HCT116 (cell line): ENCODE measurements around the gene WDR17. TPM values are rescaled to one million over a fixed set of nuclear protein-coding genes. Genes with fewer than 3 reads are reported as not detected.

Experiments used
- ATAC-seq: fragments of 200-7000 bp; cut with Tn5 transposase; 2 replicates; pipeline ENCODE4 v1.9.1; 2020; ENCODE audit warnings: mild to moderate bottlenecking, moderate library complexity
- BruUV-seq: library from RNA; stranded (reverse); fragments of 400-500 nt; replicated peaks from 2 replicates; lab custom pipeline; 2021; lab: Mats Ljungman, UMichigan
- CTCF ChIA-PET: fragments of 300-600 bp; sonication (Branson Sonifier 250); formaldehyde crosslinking; loops from one replicate; lab custom pipeline; 2021; ENCODE audit warnings: antibody characterized with exemption; lab: Charles Lee
- POLR2A ChIA-PET: fragments of 300-600, 350-600 bp; sonication (Branson Sonifier 250); formaldehyde crosslinking; loops from one replicate; lab custom pipeline; 2021; ENCODE audit warnings: antibody characterized with exemption; lab: Charles Lee
- RAD21 ChIA-PET, 2 experiments: fragments of 300-600 bp; sonication (Branson Sonifier 250); formaldehyde crosslinking; loops; one replicate each; lab custom pipeline; 2023; ENCODE audit warnings: low total read pairs in 2 of 2; ENCODE audit not compliant: uncharacterized antibody in 2 of 2, unreplicated experiment in 2 of 2, low non-redundant PET in 1 of 2; lab: Charles Lee
- DNase-seq: peaks from one replicate; pipeline ENCODE4 v3.0.0-alpha.2; 2010; ENCODE audit warnings: low read depth, low spot score
- H2AFZ ChIP-seq: fragments of 200-600 bp; shearing (Covaris generic), sonication (generic); 2 replicates; pipeline ENCODE4 v1.6.1; 2017; ENCODE audit warnings: low read depth, mixed run types, mixed read lengths, antibody characterized with exemption, low read length; ENCODE audit not compliant: poor library complexity, severe bottlenecking
- H3K27ac ChIP-seq: 2 replicates; pipeline ENCODE4 v1.5.1; 2012; ENCODE audit warnings: low read depth, low read length
- H3K27me3 ChIP-seq: fragments of 200-600 bp; sonication (generic); 2 replicates; pipeline ENCODE4 v1.6.1; 2016; ENCODE audit warnings: mixed run types, low read length, mixed read lengths; ENCODE audit not compliant: insufficient read depth
- H3K36me3 ChIP-seq, 2 experiments: fragments of 200-500 bp in 1 of 2; fragments of 200-600 bp in 1 of 2; sonication (Bioruptor generic) in 1 of 2; sonication (generic) in 1 of 2; 2 replicates each; pipeline versions ENCODE4 v1.5.1 to v1.6.1; 2014 to 2016; ENCODE audit warnings: low read length in 2 of 2, inconsistent platforms in 1 of 2, mixed read lengths in 1 of 2, mixed run types in 1 of 2; ENCODE audit not compliant: insufficient read depth in 2 of 2, control insufficient read depth in 1 of 2
- H3K4me1 ChIP-seq, 2 experiments: fragments of 200-600 bp in 1 of 2; sonication (generic) in 1 of 2; 2 replicates each; pipeline versions ENCODE4 v1.5.1 to v1.6.1; 2012 to 2017; ENCODE audit warnings: low read length in 2 of 2, inconsistent platforms in 1 of 2, mild to moderate bottlenecking in 1 of 2, mixed read lengths in 1 of 2, mixed run types in 1 of 2, moderate library complexity in 1 of 2; ENCODE audit not compliant: insufficient read depth in 2 of 2, control insufficient read depth in 1 of 2
- H3K4me2 ChIP-seq: fragments of 200-600 bp; sonication (generic); 2 replicates; pipeline ENCODE4 v1.6.1; 2017; ENCODE audit warnings: mixed run types, low read length, mixed read lengths
- H3K4me3 ChIP-seq, 2 experiments: fragments of 200-600 bp in 1 of 2; sonication (generic) in 1 of 2; replicated peaks in 1 of 2; 2 replicates each; pipeline ENCODE4 v1.5.1; 2011 to 2016; ENCODE audit warnings: low read length in 2 of 2, control low read depth in 1 of 2, low read depth in 1 of 2, mild to moderate bottlenecking in 1 of 2, mixed read lengths in 1 of 2, mixed run types in 1 of 2
- H3K79me2 ChIP-seq: fragments of 200-600 bp; sonication (generic); 2 replicates; pipeline ENCODE4 v1.6.1; 2017; ENCODE audit warnings: mild to moderate bottlenecking, mixed run types, low read length, moderate library complexity, mixed read lengths; ENCODE audit not compliant: insufficient read depth
- H3K9ac ChIP-seq: fragments of 200-600 bp; sonication (generic); 2 replicates; pipeline ENCODE4 v1.6.1; 2016; ENCODE audit warnings: low read length, mixed read lengths
- H3K9me2 ChIP-seq: fragments of 200-600 bp; sonication (generic), shearing (Covaris generic); 2 replicates; pipeline ENCODE4 v1.6.1; 2017; ENCODE audit warnings: mixed run types, mild to moderate bottlenecking, moderate library complexity; ENCODE audit not compliant: insufficient read depth
- H3K9me3 ChIP-seq, 2 experiments: fragments of 200-500 bp in 1 of 2; fragments of 200-600 bp in 1 of 2; sonication (Bioruptor generic) in 1 of 2; sonication (generic) in 1 of 2; 2 replicates each; pipeline ENCODE4 v1.6.1; 2014 to 2017; ENCODE audit warnings: low read length in 2 of 2, mixed read lengths in 2 of 2, inconsistent platforms in 1 of 2, low read depth in 1 of 2, mild to moderate bottlenecking in 1 of 2, mixed run types in 1 of 2, moderate library complexity in 1 of 2; ENCODE audit not compliant: control insufficient read depth in 1 of 2, insufficient read depth in 1 of 2
- H4K20me1 ChIP-seq: fragments of 200-600 bp; sonication (generic), shearing (Covaris generic); 2 replicates; pipeline ENCODE4 v1.6.1; 2017; ENCODE audit warnings: mixed run types, mild to moderate bottlenecking, moderate library complexity; ENCODE audit not compliant: insufficient read depth
- CBX3 ChIP-seq: IDR thresholded peaks from 2 replicates; pipeline ENCODE4 v1.6.1; 2012; ENCODE audit warnings: low read depth
- CEBPB ChIP-seq: IDR thresholded peaks from 2 replicates; pipeline ENCODE4 v1.6.1; 2012; ENCODE audit warnings: low read depth
- CTCF ChIP-seq, 3 experiments: fragments of 200-600 bp in 1 of 3; sonication (generic) in 1 of 3; IDR thresholded peaks in 2 of 3; conservative IDR thresholded peaks in 1 of 3; 2 replicates each; pipeline ENCODE4 v1.5.1; 2012 to 2017; ENCODE audit warnings: low read depth in 2 of 3, low read length in 2 of 3, antibody characterized with exemption in 1 of 3, borderline replicate concordance in 1 of 3, control low read depth in 1 of 3, mild to moderate bottlenecking in 1 of 3, mixed read lengths in 1 of 3, mixed run types in 1 of 3, moderate library complexity in 1 of 3; ENCODE audit not compliant: insufficient read depth in 1 of 3
- EGR1 ChIP-seq: IDR thresholded peaks from 2 replicates; pipeline ENCODE4 v1.6.1; 2012; ENCODE audit warnings: low read depth
- ELF1 ChIP-seq: IDR thresholded peaks from 2 replicates; pipeline ENCODE4 v1.6.1; 2012; ENCODE audit warnings: low read depth, borderline replicate concordance
- EZH2 ChIP-seq: fragments of 200-600 bp; sonication (generic); IDR thresholded peaks from 2 replicates; pipeline ENCODE4 v1.6.1; 2017; ENCODE audit warnings: antibody characterized with exemption, mixed run types
- EZH2phosphoT487 ChIP-seq: fragments of 200-600 bp; IDR thresholded peaks from 2 replicates; pipeline ENCODE4 v1.6.1; 2018; ENCODE audit warnings: antibody characterized with exemption, borderline replicate concordance
- FOSL1 ChIP-seq: IDR thresholded peaks from 2 replicates; pipeline ENCODE4 v1.6.1; 2012; ENCODE audit warnings: low read depth
- JUND ChIP-seq: IDR thresholded peaks from 2 replicates; pipeline ENCODE4 v1.6.1; 2012
- RAD21 ChIP-seq: IDR thresholded peaks from 2 replicates; pipeline ENCODE4 v1.6.1; 2012; ENCODE audit warnings: low read depth, mild to moderate bottlenecking
- SIN3A ChIP-seq: IDR thresholded peaks from 2 replicates; pipeline ENCODE4 v1.6.1; 2012; ENCODE audit warnings: low read depth
- SP1 ChIP-seq: IDR thresholded peaks from 2 replicates; pipeline ENCODE4 v1.6.1; 2012; ENCODE audit warnings: low read depth
- SRF ChIP-seq: IDR thresholded peaks from 2 replicates; pipeline ENCODE4 v1.6.1; 2012; ENCODE audit warnings: low read depth
- TCF7L2 ChIP-seq: IDR thresholded peaks from 2 replicates; pipeline ENCODE4 v1.7.0; 2011; ENCODE audit warnings: borderline replicate concordance, inconsistent platforms; ENCODE audit not compliant: insufficient read depth, insufficient read length; ENCODE audit errors: extremely low read depth
- YY1 ChIP-seq: IDR thresholded peaks from 2 replicates; pipeline ENCODE4 v1.6.1; 2011; ENCODE audit warnings: low read length, low read depth, moderate library complexity, mild to moderate bottlenecking; ENCODE audit not compliant: insufficient replicate concordance; ENCODE audit errors: extremely low read depth
- ZFX ChIP-seq: fragments of 450-650 bp; IDR thresholded peaks from 2 replicates; pipeline ENCODE4 v1.6.1; 2017
- intact Hi-C: fragments of 100-400 bp; cut with micrococcal nuclease; formaldehyde crosslinking; loops from 2 replicates; pipeline ENCODE4 v1.10.0; 2022
- total RNA-seq: library from RNA; stranded (reverse); gene quantifications from one replicate; pipeline ENCODE4 v1.2.1, GENCODE V29; 2021; ENCODE audit not compliant: unreplicated experiment
- TF ChIP-seq, protein P1 (sequence below): IDR thresholded peaks from 2 replicates; pipeline ENCODE4 v1.6.1; 2012; ENCODE audit warnings: low read depth
- TF ChIP-seq, protein P2 (sequence below): IDR thresholded peaks from 2 replicates; pipeline ENCODE4 v1.6.1; 2011; ENCODE audit warnings: mild to moderate bottlenecking, low read length, moderate library complexity; ENCODE audit not compliant: insufficient replicate concordance; ENCODE audit errors: extremely low read depth
- TF ChIP-seq, protein P3 (sequence below): IDR thresholded peaks from 2 replicates; pipeline ENCODE4 v1.6.1; 2012

WDR17 gene
- total RNA-seq, 1 experiment from 2014 or later: 0.20 TPM

GRCh38 chr4:176077561-176077960, 11.9 kb downstream of the WDR17 start:
- DNase-seq: no peak
- RAD21 ChIA-PET: no interaction called here
- no TSS peak for BruUV-seq
- Histone ChIP-seq H3K27ac (no peak overlapping the region), H3K9ac (no peak overlapping the region), H3K9me2 (no peaks in the 10 kb centered on the region), H3K4me2 (no peak overlapping the region), H3K36me3 (no peaks in the 10 kb centered on the region), H2AFZ (no peak overlapping the region), H3K4me1 (no peaks in the 10 kb centered on the region), H4K20me1 (no peaks in the 10 kb centered on the region), H3K27me3 (no peaks in the 10 kb centered on the region), H3K79me2 (no peaks in the 10 kb centered on the region), H3K4me3 (no peak overlapping the region), H3K9me3 (no peaks in the 10 kb centered on the region)
- CTCF ChIA-PET: no interaction called here
- intact Hi-C loops: no loop called here
- ATAC-seq: no peak
- TF ChIP-seq CBX3 (no peak), ZFX (no peak), FOSL1 (no peak), CEBPB (no peak), YY1 (no peak), SRF (no peak), RAD21 (no peak), EZH2phosphoT487 (no peak), EGR1 (no peak), EZH2 (no peak), SIN3A (no peak), JUND (no peak), SP1 (no peak), ELF1 (no peak), CTCF (IDR thresholded peaks at IDR 0.05 in 2 of 3, conservative IDR thresholded peaks at IDR 0.05 in 1 of 3; ENCODE audit: borderline replicate concordance in 1 of 3, insufficient read depth in 1 of 3, low read depth in 2 of 3, low read length in 2 of 3) (no peak), TCF7L2 (no peak)
- TF ChIP-seq, protein P1, sequence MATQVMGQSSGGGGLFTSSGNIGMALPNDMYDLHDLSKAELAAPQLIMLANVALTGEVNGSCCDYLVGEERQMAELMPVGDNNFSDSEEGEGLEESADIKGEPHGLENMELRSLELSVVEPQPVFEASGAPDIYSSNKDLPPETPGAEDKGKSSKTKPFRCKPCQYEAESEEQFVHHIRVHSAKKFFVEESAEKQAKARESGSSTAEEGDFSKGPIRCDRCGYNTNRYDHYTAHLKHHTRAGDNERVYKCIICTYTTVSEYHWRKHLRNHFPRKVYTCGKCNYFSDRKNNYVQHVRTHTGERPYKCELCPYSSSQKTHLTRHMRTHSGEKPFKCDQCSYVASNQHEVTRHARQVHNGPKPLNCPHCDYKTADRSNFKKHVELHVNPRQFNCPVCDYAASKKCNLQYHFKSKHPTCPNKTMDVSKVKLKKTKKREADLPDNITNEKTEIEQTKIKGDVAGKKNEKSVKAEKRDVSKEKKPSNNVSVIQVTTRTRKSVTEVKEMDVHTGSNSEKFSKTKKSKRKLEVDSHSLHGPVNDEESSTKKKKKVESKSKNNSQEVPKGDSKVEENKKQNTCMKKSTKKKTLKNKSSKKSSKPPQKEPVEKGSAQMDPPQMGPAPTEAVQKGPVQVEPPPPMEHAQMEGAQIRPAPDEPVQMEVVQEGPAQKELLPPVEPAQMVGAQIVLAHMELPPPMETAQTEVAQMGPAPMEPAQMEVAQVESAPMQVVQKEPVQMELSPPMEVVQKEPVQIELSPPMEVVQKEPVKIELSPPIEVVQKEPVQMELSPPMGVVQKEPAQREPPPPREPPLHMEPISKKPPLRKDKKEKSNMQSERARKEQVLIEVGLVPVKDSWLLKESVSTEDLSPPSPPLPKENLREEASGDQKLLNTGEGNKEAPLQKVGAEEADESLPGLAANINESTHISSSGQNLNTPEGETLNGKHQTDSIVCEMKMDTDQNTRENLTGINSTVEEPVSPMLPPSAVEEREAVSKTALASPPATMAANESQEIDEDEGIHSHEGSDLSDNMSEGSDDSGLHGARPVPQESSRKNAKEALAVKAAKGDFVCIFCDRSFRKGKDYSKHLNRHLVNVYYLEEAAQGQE: no peak
- TF ChIP-seq, protein P2, sequence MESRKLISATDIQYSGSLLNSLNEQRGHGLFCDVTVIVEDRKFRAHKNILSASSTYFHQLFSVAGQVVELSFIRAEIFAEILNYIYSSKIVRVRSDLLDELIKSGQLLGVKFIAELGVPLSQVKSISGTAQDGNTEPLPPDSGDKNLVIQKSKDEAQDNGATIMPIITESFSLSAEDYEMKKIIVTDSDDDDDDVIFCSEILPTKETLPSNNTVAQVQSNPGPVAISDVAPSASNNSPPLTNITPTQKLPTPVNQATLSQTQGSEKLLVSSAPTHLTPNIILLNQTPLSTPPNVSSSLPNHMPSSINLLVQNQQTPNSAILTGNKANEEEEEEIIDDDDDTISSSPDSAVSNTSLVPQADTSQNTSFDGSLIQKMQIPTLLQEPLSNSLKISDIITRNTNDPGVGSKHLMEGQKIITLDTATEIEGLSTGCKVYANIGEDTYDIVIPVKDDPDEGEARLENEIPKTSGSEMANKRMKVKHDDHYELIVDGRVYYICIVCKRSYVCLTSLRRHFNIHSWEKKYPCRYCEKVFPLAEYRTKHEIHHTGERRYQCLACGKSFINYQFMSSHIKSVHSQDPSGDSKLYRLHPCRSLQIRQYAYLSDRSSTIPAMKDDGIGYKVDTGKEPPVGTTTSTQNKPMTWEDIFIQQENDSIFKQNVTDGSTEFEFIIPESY: no peak
- TF ChIP-seq, protein P3, sequence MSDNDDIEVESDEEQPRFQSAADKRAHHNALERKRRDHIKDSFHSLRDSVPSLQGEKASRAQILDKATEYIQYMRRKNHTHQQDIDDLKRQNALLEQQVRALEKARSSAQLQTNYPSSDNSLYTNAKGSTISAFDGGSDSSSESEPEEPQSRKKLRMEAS: no peak
- POLR2A ChIA-PET: no interaction called here
